IMR-90 (cell line): ENCODE data around the gene BPIFA1. TPM values are rescaled to one million over a fixed set of nuclear protein-coding genes. Genes with fewer than 3 reads are reported as not detected.

ENCODE experiments used
- ATAC-seq: fragments of 200-7000 bp; cut with Tn5 transposase; 2 replicates; pipeline ENCODE4 v1.9.1; 2020; ENCODE audit warnings: low read depth, mild to moderate bottlenecking, moderate library complexity
- BruUV-seq: library from RNA; stranded (reverse); fragments of 400-500 nt; replicated peaks from 2 replicates; lab custom pipeline; 2021; lab: Mats Ljungman, UMichigan
- CTCF ChIA-PET: fragments of 300-600 bp; formaldehyde crosslinking; extraction: SDS; loops from one replicate; lab custom pipeline; 2021; ENCODE audit warnings: antibody characterized with exemption; lab: Yijun Ruan, JAX
- POLR2A ChIA-PET: fragments of 300-600 bp; sonication (Branson Sonifier 250); formaldehyde crosslinking; loops from one replicate; lab custom pipeline; 2022; ENCODE audit warnings: antibody characterized with exemption; ENCODE audit not compliant: unreplicated experiment; lab: Charles Lee
- DNase-seq: peaks from one replicate; pipeline ENCODE4 v3.0.0; 2013
- H2AFZ ChIP-seq: replicated peaks from 2 replicates; pipeline ENCODE3; 2013; ENCODE audit warnings: low read length, mild to moderate bottlenecking; ENCODE audit not compliant: poor library complexity
- H2AK5ac ChIP-seq: 2 replicates; pipeline ENCODE4 v1.6.1; 2013; ENCODE audit warnings: low read depth, low read length, inconsistent platforms
- H2AK9ac ChIP-seq: replicated peaks from 2 replicates; pipeline ENCODE3; 2013; ENCODE audit warnings: mild to moderate bottlenecking, low read depth, low read length, moderate library complexity; ENCODE audit not compliant: poor library complexity
- H2BK120ac ChIP-seq: 2 replicates; pipeline ENCODE4 v1.6.1; 2013; ENCODE audit warnings: low read depth, low read length, inconsistent platforms
- H2BK15ac ChIP-seq: 3 replicates; pipeline ENCODE4 v1.6.1; 2013; ENCODE audit warnings: low read depth, low read length, inconsistent platforms
- H2BK20ac ChIP-seq: 2 replicates; pipeline ENCODE4 v1.6.1; 2013; ENCODE audit warnings: low read depth, mild to moderate bottlenecking, inconsistent platforms, low read length, moderate library complexity
- H2BK5ac ChIP-seq: 2 replicates; pipeline ENCODE4 v1.6.1; 2013; ENCODE audit warnings: mild to moderate bottlenecking, low read depth, low read length, inconsistent platforms; ENCODE audit not compliant: poor library complexity, severe bottlenecking
- H3K14ac ChIP-seq: replicated peaks from 2 replicates; pipeline ENCODE4 v1.6.1; 2013; ENCODE audit warnings: low read depth, low read length, inconsistent platforms
- H3K18ac ChIP-seq: 2 replicates; pipeline ENCODE4 v1.6.1; 2013; ENCODE audit warnings: low read depth, low read length, control low read depth
- H3K23ac ChIP-seq: 2 replicates; pipeline ENCODE4 v1.6.1; 2013; ENCODE audit warnings: low read depth, low read length, inconsistent platforms
- H3K27ac ChIP-seq: 2 replicates; pipeline ENCODE4 v1.5.1; 2013; ENCODE audit warnings: mild to moderate bottlenecking, control low read depth, low read length; ENCODE audit not compliant: insufficient read depth
- H3K27me3 ChIP-seq: 2 replicates; pipeline ENCODE4 v1.6.1; 2013; ENCODE audit warnings: low read length; ENCODE audit not compliant: control insufficient read depth, insufficient read depth
- H3K36me3 ChIP-seq: 2 replicates; pipeline ENCODE4 v1.6.1; 2013; ENCODE audit warnings: low read length, mixed read lengths; ENCODE audit not compliant: control insufficient read depth, insufficient read depth
- H3K4ac ChIP-seq: 2 replicates; pipeline ENCODE4 v1.6.1; 2013; ENCODE audit warnings: low read depth, low read length, inconsistent platforms
- H3K4me1 ChIP-seq: 2 replicates; pipeline ENCODE4 v1.6.1; 2013; ENCODE audit warnings: low read length, mixed read lengths; ENCODE audit not compliant: control insufficient read depth, insufficient read depth
- H3K4me2 ChIP-seq: 2 replicates; pipeline ENCODE4 v1.6.1; 2013; ENCODE audit warnings: low read depth, mild to moderate bottlenecking, control low read depth, low read length, moderate library complexity
- H3K4me3 ChIP-seq: 2 replicates; pipeline ENCODE4 v1.5.1; 2013; ENCODE audit warnings: low read depth, mild to moderate bottlenecking, control low read depth, low read length, moderate library complexity; ENCODE audit not compliant: insufficient read depth
- H3K56ac ChIP-seq: 2 replicates; pipeline ENCODE4 v1.6.1; 2013; ENCODE audit warnings: low read length, inconsistent platforms; ENCODE audit not compliant: insufficient read depth; ENCODE audit errors: extremely low read depth
- H3K79me1 ChIP-seq, 2 experiments: 2 replicates each; pipeline ENCODE4 v1.6.1; 2013; ENCODE audit warnings: low read length in 2 of 2, inconsistent platforms in 1 of 2, low read depth in 1 of 2
- H3K9ac ChIP-seq: 2 replicates; pipeline ENCODE4 v1.6.1; 2013; ENCODE audit warnings: low read depth, low read length, control low read depth
- H3K9me1 ChIP-seq: 2 replicates; pipeline ENCODE4 v1.6.1; 2013; ENCODE audit warnings: low read length, inconsistent platforms; ENCODE audit not compliant: insufficient read depth
- H3K9me3 ChIP-seq: 2 replicates; pipeline ENCODE4 v1.6.1; 2013; ENCODE audit warnings: low read length; ENCODE audit not compliant: control insufficient read depth, insufficient read depth
- H4K20me1 ChIP-seq: 2 replicates; pipeline ENCODE4 v1.6.1; 2013; ENCODE audit warnings: low read length, inconsistent platforms; ENCODE audit not compliant: insufficient read depth
- H4K5ac ChIP-seq: 2 replicates; pipeline ENCODE4 v1.6.1; 2013; ENCODE audit warnings: mild to moderate bottlenecking, low read depth, low read length, control low read depth
- H4K8ac ChIP-seq, 2 experiments: 2 replicates each; pipeline ENCODE4 v1.6.1; 2013; ENCODE audit warnings: low read depth in 2 of 2, low read length in 2 of 2, control low read depth in 1 of 2, inconsistent platforms in 1 of 2
- H4K91ac ChIP-seq: 2 replicates; pipeline ENCODE4 v1.6.1; 2013; ENCODE audit warnings: low read depth, low read length, inconsistent platforms; ENCODE audit not compliant: insufficient read depth
- BHLHE40 ChIP-seq: fragments of 150-350 bp; IDR thresholded peaks from 2 replicates; pipeline ENCODE4 v1.6.1; 2016; ENCODE audit warnings: mild to moderate bottlenecking, low read depth, low read length
- CEBPB ChIP-seq: IDR thresholded peaks from 2 replicates; pipeline ENCODE4 v1.6.1; 2012; ENCODE audit warnings: low read depth, low read length, improper control_type of control experiment
- CHD1 ChIP-seq: IDR thresholded peaks from 2 replicates; pipeline ENCODE4 v1.6.1; 2012; ENCODE audit warnings: low read depth, low read length, improper control_type of control experiment
- ELK1 ChIP-seq: fragments of 150-350 bp; IDR thresholded peaks from 2 replicates; pipeline ENCODE4 v1.6.1; 2016; ENCODE audit warnings: low read depth, mild to moderate bottlenecking, low read length, moderate library complexity, borderline replicate concordance
- FOS ChIP-seq: fragments of 150-350 bp; IDR thresholded peaks from 2 replicates; pipeline ENCODE4 v1.6.1; 2016; ENCODE audit warnings: low read depth, low read length
- MAFK ChIP-seq: IDR thresholded peaks from 2 replicates; pipeline ENCODE4 v1.6.1; 2012; ENCODE audit warnings: low read depth, low read length, improper control_type of control experiment
- MAZ ChIP-seq: IDR thresholded peaks from 2 replicates; pipeline ENCODE4 v1.6.1; 2012; ENCODE audit warnings: low read depth, mild to moderate bottlenecking, low read length, improper control_type of control experiment, moderate library complexity, borderline replicate concordance
- MXI1 ChIP-seq: IDR thresholded peaks from 2 replicates; pipeline ENCODE4 v1.6.1; 2012; ENCODE audit warnings: low read depth, mild to moderate bottlenecking, low read length, moderate library complexity, borderline replicate concordance
- NFE2L2 ChIP-seq: fragments of 150-350 bp; IDR thresholded peaks from 2 replicates; pipeline ENCODE4 v1.6.1; 2016; ENCODE audit warnings: low read depth, mild to moderate bottlenecking, low read length
- POLR2A ChIP-seq: IDR thresholded peaks from 2 replicates; pipeline ENCODE4 v1.6.1; 2012; ENCODE audit warnings: mild to moderate bottlenecking, low read depth, low read length
- RAD21 ChIP-seq: IDR thresholded peaks from 2 replicates; pipeline ENCODE4 v1.6.1; 2012; ENCODE audit warnings: low read length, improper control_type of control experiment
- RCOR1 ChIP-seq: IDR thresholded peaks from 2 replicates; pipeline ENCODE4 v1.6.1; 2012; ENCODE audit warnings: mild to moderate bottlenecking, low read length, improper control_type of control experiment; ENCODE audit not compliant: insufficient replicate concordance
- RFX5 ChIP-seq: IDR thresholded peaks from 2 replicates; pipeline ENCODE4 v1.8.0; 2012; ENCODE audit warnings: low read depth, mild to moderate bottlenecking, low read length, moderate library complexity
- SMC3 ChIP-seq: fragments of 150-350 bp; IDR thresholded peaks from 2 replicates; pipeline ENCODE4 v1.6.1; 2016; ENCODE audit warnings: low read depth, mild to moderate bottlenecking, antibody characterized with exemption, low read length, moderate library complexity
- USF2 ChIP-seq: fragments of 150-350 bp; IDR thresholded peaks from 2 replicates; pipeline ENCODE4 v1.6.1; 2017; ENCODE audit warnings: mild to moderate bottlenecking, antibody characterized with exemption, low read length, low read depth
- WGBS, 2 experiments: methylation state at CpG; one replicate each; pipeline versions ENCODE4 v1.1.5 to v1.1.7; 2013; ENCODE audit warnings: missing lambda C conversion rate in 2 of 2; ENCODE audit not compliant: insufficient read length in 1 of 2; ENCODE audit errors: extremely low coverage in 2 of 2; 5-methylcytosine and 5-hydroxymethylcytosine counted together
- dilution Hi-C: fragments of 300-500 bp; cut with HindIII; formaldehyde crosslinking; loops from one replicate; pipeline ENCODE4 v1.14.3; 2018; ENCODE audit warnings: low sequenced_read_pairs; ENCODE audit not compliant: unreplicated experiment
- in situ Hi-C: fragments of 300-500 bp; cut with MboI; formaldehyde crosslinking; loops from 3 replicates; pipeline ENCODE4 v1.14.3; 2019; ENCODE audit warnings: low sequenced_read_pairs, inconsistent platforms, mixed read lengths
- intact Hi-C: fragments of 100-400 bp; cut with micrococcal nuclease; formaldehyde crosslinking; loops from 2 replicates; pipeline ENCODE4 v1.10.0; 2022
- polyA plus RNA-seq, 3 experiments: library from polyadenylated mRNA; depleted of rRNA; stranded (reverse); fragments of >200 nt; gene quantifications; 2 replicates each; pipeline ENCODE4 v1.2.3, GENCODE V29; 2012; ENCODE audit warnings: low replicate concordance in 1 of 3
- total RNA-seq: library from RNA; depleted of rRNA; stranded (reverse); fragments of >200 nt; gene quantifications from 2 replicates; pipeline ENCODE4 v1.2.3, GENCODE V29; 2012
- TF ChIP-seq, protein P1 (sequence below): conservative IDR thresholded peaks from 2 replicates; pipeline ENCODE4 v1.5.1; 2012; ENCODE audit warnings: mild to moderate bottlenecking, low read depth, low read length, improper control_type of control experiment

Gene BPIFA1
- total and polyA plus RNA-seq, 2 of the 4 experiments (the other 2 are of a cell fraction) = not detected

GRCh38 chr20:33275871-33276270 lies 40.1 kb downstream of the BPIFA1 start:
- BruUV-seq = no TSS peak
- ChIA-PET POLR2A (no interaction called here), CTCF (no interaction called here)
- intact Hi-C loops = no loop called here
- H3K4me3 ChIP-seq = no peak overlapping the region
- no CpG with 5 or more reads among the region's 3 CpGs for WGBS, 2 experiments
- TF ChIP-seq SMC3 (no peak), RCOR1 (no peak), CEBPB (no peak), RFX5 (no peak), MAFK (no peak), ELK1 (no peak), MXI1 (no peak), BHLHE40 (no peak), CHD1 (no peak), POLR2A (no peak), MAZ (no peak), FOS (no peak), NFE2L2 (no peak), RAD21 (no peak), USF2 (no peak)
- TF ChIP-seq, protein P1, sequence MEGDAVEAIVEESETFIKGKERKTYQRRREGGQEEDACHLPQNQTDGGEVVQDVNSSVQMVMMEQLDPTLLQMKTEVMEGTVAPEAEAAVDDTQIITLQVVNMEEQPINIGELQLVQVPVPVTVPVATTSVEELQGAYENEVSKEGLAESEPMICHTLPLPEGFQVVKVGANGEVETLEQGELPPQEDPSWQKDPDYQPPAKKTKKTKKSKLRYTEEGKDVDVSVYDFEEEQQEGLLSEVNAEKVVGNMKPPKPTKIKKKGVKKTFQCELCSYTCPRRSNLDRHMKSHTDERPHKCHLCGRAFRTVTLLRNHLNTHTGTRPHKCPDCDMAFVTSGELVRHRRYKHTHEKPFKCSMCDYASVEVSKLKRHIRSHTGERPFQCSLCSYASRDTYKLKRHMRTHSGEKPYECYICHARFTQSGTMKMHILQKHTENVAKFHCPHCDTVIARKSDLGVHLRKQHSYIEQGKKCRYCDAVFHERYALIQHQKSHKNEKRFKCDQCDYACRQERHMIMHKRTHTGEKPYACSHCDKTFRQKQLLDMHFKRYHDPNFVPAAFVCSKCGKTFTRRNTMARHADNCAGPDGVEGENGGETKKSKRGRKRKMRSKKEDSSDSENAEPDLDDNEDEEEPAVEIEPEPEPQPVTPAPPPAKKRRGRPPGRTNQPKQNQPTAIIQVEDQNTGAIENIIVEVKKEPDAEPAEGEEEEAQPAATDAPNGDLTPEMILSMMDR = no peak
- dilution Hi-C loops = no loop called here
- no peak overlapping the region for H2AFZ ChIP-seq
- H3K9ac ChIP-seq = no peak overlapping the region
- ATAC-seq (no peak), DNase-seq (no peak)
- H2BK15ac ChIP-seq = no peak overlapping the region
- H4K8ac ChIP-seq = no peak overlapping the region
- H4K20me1 ChIP-seq = no peaks in the 10 kb centered on the region
- H3K4ac ChIP-seq = no peak overlapping the region
- H3K27ac ChIP-seq = no peak overlapping the region
- H2AK9ac ChIP-seq = no peak overlapping the region
- H4K91ac ChIP-seq = no peak overlapping the region
- no peak overlapping the region for H3K56ac ChIP-seq
- H3K23ac ChIP-seq = no peak overlapping the region
- no peak overlapping the region for H2BK5ac ChIP-seq
- no peak overlapping the region for H3K18ac ChIP-seq
- H3K27me3 ChIP-seq = peaks cover 23% of the 10 kb centered on the region
- no peak overlapping the region for H3K4me2 ChIP-seq
- H2AK5ac ChIP-seq = no peak overlapping the region
- no peak overlapping the region for H3K14ac ChIP-seq
- H3K9me1 ChIP-seq = no peaks in the 10 kb centered on the region
- in situ Hi-C loops = no loop called here
- no peaks in the 10 kb centered on the region for H3K79me1 ChIP-seq
- no peak overlapping the region for H4K5ac ChIP-seq
- no peak overlapping the region for H2BK120ac ChIP-seq
- no peaks in the 10 kb centered on the region for H3K4me1 ChIP-seq
- H3K36me3 ChIP-seq = no peaks in the 10 kb centered on the region
- H2BK20ac ChIP-seq = no peak overlapping the region
- no peaks in the 10 kb centered on the region for H3K9me3 ChIP-seq
